Measurements from ENCODE around the gene BCL11B. TPM values are rescaled to one million over a fixed set of nuclear protein-coding genes. Genes with fewer than 3 reads are reported as not detected.

BCL11B gene
- total and polyA plus RNA-seq, 4 donors: 0.04 to 0.42 (median 0.16) TPM

DNA sequence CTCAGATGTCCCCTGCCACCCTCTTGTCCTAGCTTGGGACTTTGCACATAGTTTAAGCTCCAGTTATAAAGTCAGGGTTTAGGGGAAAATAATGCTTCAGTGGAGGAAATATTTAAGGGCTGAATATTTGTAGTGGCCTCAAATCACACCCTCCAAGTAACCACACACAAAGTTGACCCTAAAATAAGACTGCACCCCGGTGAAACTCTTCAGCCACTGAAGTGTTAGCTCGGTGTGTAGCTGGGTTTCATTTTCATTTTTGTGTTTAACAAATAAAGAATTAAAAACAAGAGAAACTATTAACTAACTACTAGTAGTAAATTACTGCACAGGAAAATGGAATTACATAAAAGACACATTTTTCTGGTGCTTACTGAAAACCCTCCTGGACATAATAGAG is 14.8 kb upstream of the BCL11B start (continued):
- TF ChIP-seq REST (IDR thresholded peaks at IDR 0.05): no peak
- no peak for TF ChIP-seq RXRA (IDR thresholded peaks at IDR 0.05)
- TF ChIP-seq HNF4G (IDR thresholded peaks at IDR 0.05): no peak
- TF ChIP-seq EGR1 (IDR thresholded peaks at IDR 0.05; ENCODE audit: low read depth in 2 of 2): no peak
- no peak for TF ChIP-seq HNF4A (conservative IDR thresholded peaks at IDR 0.05)
- TF ChIP-seq ATF3 (IDR thresholded peaks at IDR 0.05): no peak

DNA sequence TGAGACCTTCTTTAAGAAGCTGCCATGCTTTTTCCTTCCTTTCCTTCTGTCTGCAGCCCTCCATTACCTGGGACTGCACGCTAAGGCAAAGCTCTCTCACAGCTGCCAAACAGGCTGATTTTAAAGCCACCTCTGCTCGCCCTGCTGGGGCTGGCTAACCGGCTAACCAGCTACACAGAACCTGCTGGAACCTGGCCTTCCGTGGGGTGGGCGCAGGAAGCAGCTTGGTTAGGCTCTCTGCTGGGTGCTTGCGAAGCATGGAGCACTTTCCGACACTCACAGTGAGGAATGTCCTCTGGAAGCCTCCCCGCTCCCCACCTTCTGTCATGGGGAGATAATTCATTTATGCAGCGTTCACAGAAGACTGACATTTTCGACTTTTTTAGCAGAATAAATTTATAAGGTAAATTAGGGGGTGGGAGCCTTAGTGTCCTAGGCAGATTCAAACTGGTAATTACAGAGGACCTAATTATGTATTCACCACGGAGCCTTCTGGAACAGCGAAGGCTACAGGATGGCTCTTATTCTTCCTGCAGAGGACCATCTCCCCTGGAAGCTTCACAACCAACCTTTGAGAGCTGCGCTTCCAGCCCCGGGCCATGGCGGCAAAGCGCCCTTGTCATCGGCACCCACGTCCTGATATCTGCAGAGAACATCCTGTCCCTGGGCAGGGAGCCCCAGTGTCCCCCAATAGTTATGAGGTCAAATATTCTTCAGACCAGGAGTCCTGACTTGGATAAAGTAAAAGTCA is 12.4 kb upstream of the BCL11B start:
- no peak for TF ChIP-seq NR2F2 (IDR thresholded peaks at IDR 0.05)
- H3K27me3 ChIP-seq (ENCODE audit: control insufficient read depth in 4 of 4, insufficient read depth in 4 of 4, low read length in 3 of 4): peaks cover 0 to 2% (median 0%) of the 10 kb centered on the region in 4 donors
- no peak overlapping the region for H3K27ac ChIP-seq (ENCODE audit: low read depth in 1 of 2, low read length in 2 of 2)
- H3K9ac ChIP-seq (ENCODE audit: low read depth in 1 of 2, low read length in 2 of 2): no peak overlapping the region
- 81% methylated on average over 18 of the region's 18 CpGs for WGBS
- H3K4me1 ChIP-seq (ENCODE audit: control insufficient read depth in 4 of 4, insufficient read depth in 4 of 4, low read length in 3 of 4): peaks cover 0 to 5% (median 0%) of the 10 kb centered on the region in 4 donors
- no peaks in the 10 kb centered on the region for H3K36me3 ChIP-seq (ENCODE audit: control insufficient read depth in 4 of 4, insufficient read depth in 3 of 4, low read depth in 1 of 4, low read length in 3 of 4)
- no peak overlapping the region for H3K4me3 ChIP-seq (ENCODE audit: low read depth in 1 of 3, low read length in 3 of 3)
- no peaks in the 10 kb centered on the region for H3K9me3 ChIP-seq (ENCODE audit: control insufficient read depth in 4 of 4, low read length in 3 of 4)
- DNase-seq (ENCODE audit: low spot score): no peak

DNA sequence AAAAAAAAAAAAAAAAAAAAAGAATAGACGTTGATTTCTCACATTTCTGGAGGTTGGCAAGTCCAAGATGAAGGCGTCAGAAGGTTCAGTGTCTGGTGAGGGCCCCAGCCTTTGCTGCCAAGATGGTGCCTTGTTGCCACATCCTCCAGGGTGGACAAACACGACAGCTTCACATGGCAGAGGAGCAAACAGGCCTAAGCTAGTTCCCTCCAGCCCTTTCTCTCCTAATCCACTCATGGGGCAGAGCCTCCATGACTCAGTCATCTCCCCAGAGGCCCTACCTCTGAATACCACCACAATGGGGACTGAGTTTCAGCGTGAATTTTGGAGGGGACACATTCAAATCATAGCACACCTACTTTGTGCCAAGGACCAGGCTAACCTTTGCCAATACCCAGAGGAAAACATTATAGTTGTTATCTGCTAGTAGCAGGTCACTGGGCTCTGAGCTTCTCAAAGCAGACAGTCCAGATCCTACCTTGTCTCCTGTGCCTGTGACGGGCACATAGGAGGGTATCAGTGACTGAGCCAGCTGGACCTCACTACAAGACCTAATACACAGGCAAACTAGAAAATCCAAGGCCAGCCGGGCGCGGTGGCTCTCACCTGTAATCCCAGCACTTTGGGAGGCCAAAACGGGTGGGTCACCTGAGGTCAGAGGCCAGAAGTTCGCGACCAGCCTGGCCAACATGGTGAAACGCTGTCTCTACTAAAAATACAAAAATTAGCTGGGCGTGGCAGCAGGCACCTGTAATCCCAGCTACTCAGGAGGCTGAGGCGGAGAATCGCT is 10.5 kb upstream of the BCL11B start:
- TF ChIP-seq EGR1 (IDR thresholded peaks at IDR 0.05; ENCODE audit: low read depth in 2 of 2) (no peak), GABPA (IDR thresholded peaks at IDR 0.05 in 1 of 2, conservative IDR thresholded peaks at IDR 0.05 in 1 of 2) (no peak), RAD21 (IDR thresholded peaks at IDR 0.05) (no peak), RXRA (IDR thresholded peaks at IDR 0.05) (no peak), SP1 (IDR thresholded peaks at IDR 0.05) (no peak), ATF3 (IDR thresholded peaks at IDR 0.05) (no peak)
- WGBS: 87% methylated on average over 15 of the region's 15 CpGs
- peaks cover 0 to 5% (median under 1%) of the 10 kb centered on the region in 4 donors for H3K27me3 ChIP-seq (ENCODE audit: control insufficient read depth in 4 of 4, insufficient read depth in 4 of 4, low read length in 3 of 4)

More for the DNA sequence above, 10.5 kb upstream of the BCL11B start:
- Histone ChIP-seq H3K9ac (ENCODE audit: low read depth in 1 of 2, low read length in 2 of 2) (no peak overlapping the region), H3K9me3 (ENCODE audit: control insufficient read depth in 4 of 4, low read length in 3 of 4) (no peaks in the 10 kb centered on the region), H3K4me1 (ENCODE audit: control insufficient read depth in 4 of 4, insufficient read depth in 4 of 4, low read length in 3 of 4) (peaks cover 0 to 5% (median 0%) of the 10 kb centered on the region in 4 donors), H3K36me3 (ENCODE audit: control insufficient read depth in 4 of 4, insufficient read depth in 3 of 4, low read depth in 1 of 4, low read length in 3 of 4) (no peaks in the 10 kb centered on the region), H3K27ac (ENCODE audit: low read depth in 1 of 2, low read length in 2 of 2) (no peak overlapping the region), H3K4me3 (ENCODE audit: low read depth in 1 of 3, low read length in 3 of 3) (no peak overlapping the region)
- DNase-seq (ENCODE audit: low spot score): no peak

Measured in liver (tissue), 9 donors.